Daoy (cell line): Measurements from ENCODE around the gene CASP8. TPM values are rescaled to one million over a fixed set of nuclear protein-coding genes. Genes with fewer than 3 reads are reported as not detected.

Source experiments
- total RNA-seq: library from RNA; depleted of rRNA; stranded (reverse); fragments of >200 nt; shearing (Covaris generic); gene quantifications from 2 replicates; pipeline ENCODE4 v1.2.3, GENCODE V29; 2014; rRNA removed

CASP8 gene
- total RNA-seq, 1 experiment from 2014 or later = 18.5 TPM

Other genes starting within 250 kb of the CASP8 start
- gene HYCC2, start 188.9 kb upstream of the CASP8 start, total RNA-seq = 4.5 and 12.3 TPM in 2 replicates
- gene NDUFB3, start 188.5 kb upstream of the CASP8 start, total RNA-seq = 180 and 303 TPM in 2 replicates
- 25.1 and 26.3 TPM in 2 replicates for gene CFLAR, start 144.4 kb upstream of the CASP8 start, total RNA-seq
- gene CASP10, start 77.4 kb upstream of the CASP8 start, total RNA-seq = 2.3 and 2.9 TPM in 2 replicates
- not detected in 2 replicates for gene FLACC1, start 96.8 kb downstream of the CASP8 start, total RNA-seq
- gene TRAK2, start 190.9 kb downstream of the CASP8 start, total RNA-seq = 14.2 and 17.6 TPM in 2 replicates
- 14.1 and 62.7 TPM in 2 replicates for gene STRADB, start 191.2 kb downstream of the CASP8 start, total RNA-seq